HepG2 (cell line): ENCODE results near the gene AUP1. TPM values are rescaled to one million over a fixed set of nuclear protein-coding genes. Genes with fewer than 3 reads are reported as not detected.

Experiments
- AKAP8 ChIP-seq: sonication (generic); formaldehyde crosslinking; IDR thresholded peaks from 2 replicates; pipeline ENCODE4 v1.5.1; 2020; ENCODE audit warnings: mild to moderate bottlenecking, missing genetic modification reagents
- KDM5B ChIP-seq: sonication (generic); formaldehyde crosslinking; IDR thresholded peaks from 2 replicates; pipeline ENCODE4 v1.4.0; 2020; ENCODE audit warnings: missing genetic modification reagents, mild to moderate bottlenecking, borderline replicate concordance
- MIER3 ChIP-seq: IDR thresholded peaks from 2 replicates; pipeline ENCODE4 v1.6.1; 2016; ENCODE audit warnings: missing compliant biosample characterization, borderline replicate concordance
- SRY ChIP-seq: sonication (generic); formaldehyde crosslinking; IDR thresholded peaks from 2 replicates; pipeline ENCODE4 v1.8.0; 2022; ENCODE audit warnings: mild to moderate bottlenecking, missing genetic modification reagents
- THAP11 ChIP-seq: IDR thresholded peaks from 2 replicates; pipeline ENCODE4 v1.6.1; 2016; ENCODE audit warnings: missing biosample characterization, missing genetic modification reagents
- ZBED4 ChIP-seq: sonication (generic); formaldehyde crosslinking; IDR thresholded peaks from 2 replicates; pipeline ENCODE4 v1.4.0; 2020; ENCODE audit warnings: missing genetic modification reagents, borderline replicate concordance
- ZBTB3 ChIP-seq: sonication (generic); formaldehyde crosslinking; IDR thresholded peaks from 2 replicates; pipeline ENCODE4 v1.4.0; 2020; ENCODE audit warnings: low read depth, mild to moderate bottlenecking, moderate library complexity, missing genetic modification reagents, borderline replicate concordance
- ZHX2 ChIP-seq, 2 experiments: sonication (generic) in 1 of 2; formaldehyde crosslinking in 1 of 2; IDR thresholded peaks; 2 replicates each; pipeline versions ENCODE4 v1.6.1 to v1.9.0; 2014 to 2022; ENCODE audit warnings: antibody characterized with exemption in 1 of 2, borderline replicate concordance in 1 of 2, inconsistent platforms in 1 of 2, low read depth in 1 of 2, missing genetic modification reagents in 1 of 2
- ZNF816 ChIP-seq: sonication (generic); formaldehyde crosslinking; IDR thresholded peaks from 2 replicates; pipeline ENCODE4 v1.8.0; 2022; ENCODE audit warnings: missing genetic modification reagents, mild to moderate bottlenecking, borderline replicate concordance
- polyA plus RNA-seq, 8 experiments: library from polyadenylated mRNA; depleted of rRNA in 3 of 8; stranded (reverse) in 7 of 8; unstranded in 1 of 8; fragments of >200 nt; fragmentation: Illumina TruSeq in 4 of 8; extraction: Trizol in 4 of 8; gene quantifications; 2 replicates each; pipeline versions ENCODE4 v1.2.1 to v1.2.3, GENCODE V29; 2011 to 2016; ENCODE audit warnings: low read depth in 4 of 8, missing spikeins in 1 of 8, mixed read lengths in 1 of 8; ENCODE audit not compliant: insufficient read depth in 1 of 8
- total RNA-seq, 5 experiments: library from RNA; depleted of rRNA; stranded (reverse); fragments of >200 nt; fragmentation: Illumina TruSeq; extraction: Trizol; gene quantifications; 2 replicates each; pipeline ENCODE4 v1.2.3, GENCODE V29; 2016; ENCODE audit warnings: low read depth in 1 of 5
- TF ChIP-seq, protein P1 (sequence below): sonication (generic); formaldehyde crosslinking; IDR thresholded peaks from 2 replicates; pipeline ENCODE4 v1.4.0; 2020; ENCODE audit warnings: missing genetic modification reagents
- TF ChIP-seq, protein P2 (sequence below): sonication (generic); formaldehyde crosslinking; IDR thresholded peaks from 2 replicates; pipeline ENCODE4 v1.4.0; 2020; ENCODE audit warnings: missing genetic modification reagents

Gene AUP1
- total and polyA plus RNA-seq, 2 of the 13 experiments (the other 11 are each of a cell fraction or from before 2014, with no cell fraction given), result 174 to 267 TPM

DNA sequence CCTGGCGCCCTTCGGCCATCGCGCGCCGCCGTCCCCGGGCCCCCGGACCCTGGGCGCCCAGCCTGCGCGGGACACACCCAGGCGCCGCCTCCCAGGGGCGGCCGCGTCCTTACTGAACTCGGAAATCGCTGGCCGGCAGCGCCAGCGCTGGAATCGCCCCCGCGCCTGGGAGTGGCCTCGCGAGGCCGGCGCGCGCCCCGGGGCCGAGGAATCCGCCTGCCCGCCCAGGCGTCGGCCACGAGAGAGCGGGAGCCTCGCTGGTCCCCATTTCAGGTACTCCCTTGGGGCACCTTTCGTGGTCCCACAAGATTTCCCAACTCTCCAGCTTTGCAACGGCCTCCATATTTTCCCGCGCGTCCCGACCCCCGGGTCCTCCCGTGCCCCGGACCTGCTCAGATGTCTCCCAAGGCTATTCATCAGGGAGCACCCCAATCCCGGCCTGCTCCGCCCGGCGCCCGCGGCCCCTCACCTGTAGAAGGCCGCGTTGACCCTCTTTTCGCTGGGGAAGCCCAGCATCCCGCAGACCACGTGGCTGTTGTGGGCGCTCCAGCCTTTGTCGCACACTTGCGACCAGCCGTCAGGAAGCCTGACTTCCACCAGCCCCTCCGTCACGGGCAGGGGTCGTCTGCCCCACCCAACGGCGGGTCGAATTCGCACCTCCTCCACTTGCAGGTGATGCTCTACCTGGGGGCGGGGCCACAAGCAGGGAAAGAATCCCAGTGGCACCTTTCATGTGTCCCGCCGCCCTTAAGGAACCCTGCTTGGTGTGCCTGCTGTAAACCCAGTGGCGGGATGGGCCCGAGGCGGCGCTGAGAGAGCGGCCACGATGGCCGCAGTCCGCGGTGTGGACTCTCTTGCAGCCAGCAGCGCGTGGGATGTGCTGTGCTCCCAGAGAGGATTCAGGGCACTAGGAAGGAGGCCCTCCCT lies 19.7 kb upstream of the AUP1 start (continued):
- TF ChIP-seq, protein P1, sequence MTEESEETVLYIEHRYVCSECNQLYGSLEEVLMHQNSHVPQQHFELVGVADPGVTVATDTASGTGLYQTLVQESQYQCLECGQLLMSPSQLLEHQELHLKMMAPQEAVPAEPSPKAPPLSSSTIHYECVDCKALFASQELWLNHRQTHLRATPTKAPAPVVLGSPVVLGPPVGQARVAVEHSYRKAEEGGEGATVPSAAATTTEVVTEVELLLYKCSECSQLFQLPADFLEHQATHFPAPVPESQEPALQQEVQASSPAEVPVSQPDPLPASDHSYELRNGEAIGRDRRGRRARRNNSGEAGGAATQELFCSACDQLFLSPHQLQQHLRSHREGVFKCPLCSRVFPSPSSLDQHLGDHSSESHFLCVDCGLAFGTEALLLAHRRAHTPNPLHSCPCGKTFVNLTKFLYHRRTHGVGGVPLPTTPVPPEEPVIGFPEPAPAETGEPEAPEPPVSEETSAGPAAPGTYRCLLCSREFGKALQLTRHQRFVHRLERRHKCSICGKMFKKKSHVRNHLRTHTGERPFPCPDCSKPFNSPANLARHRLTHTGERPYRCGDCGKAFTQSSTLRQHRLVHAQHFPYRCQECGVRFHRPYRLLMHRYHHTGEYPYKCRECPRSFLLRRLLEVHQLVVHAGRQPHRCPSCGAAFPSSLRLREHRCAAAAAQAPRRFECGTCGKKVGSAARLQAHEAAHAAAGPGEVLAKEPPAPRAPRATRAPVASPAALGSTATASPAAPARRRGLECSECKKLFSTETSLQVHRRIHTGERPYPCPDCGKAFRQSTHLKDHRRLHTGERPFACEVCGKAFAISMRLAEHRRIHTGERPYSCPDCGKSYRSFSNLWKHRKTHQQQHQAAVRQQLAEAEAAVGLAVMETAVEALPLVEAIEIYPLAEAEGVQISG (CRISPR knock-in tag), result peak; percentile 17; the same call in 1 of the 2 replicates
- TF ChIP-seq ZNF816 (CRISPR knock-in tag), result no peak
- peak; percentile 33; the same call in 1 of the 2 replicates for TF ChIP-seq THAP11 (CRISPR knock-in tag)
- TF ChIP-seq KDM5B (CRISPR knock-in tag), result 0 out of 2 replicates have a peak, but pooled peaks have one; percentile 18
- TF ChIP-seq, protein P2, sequence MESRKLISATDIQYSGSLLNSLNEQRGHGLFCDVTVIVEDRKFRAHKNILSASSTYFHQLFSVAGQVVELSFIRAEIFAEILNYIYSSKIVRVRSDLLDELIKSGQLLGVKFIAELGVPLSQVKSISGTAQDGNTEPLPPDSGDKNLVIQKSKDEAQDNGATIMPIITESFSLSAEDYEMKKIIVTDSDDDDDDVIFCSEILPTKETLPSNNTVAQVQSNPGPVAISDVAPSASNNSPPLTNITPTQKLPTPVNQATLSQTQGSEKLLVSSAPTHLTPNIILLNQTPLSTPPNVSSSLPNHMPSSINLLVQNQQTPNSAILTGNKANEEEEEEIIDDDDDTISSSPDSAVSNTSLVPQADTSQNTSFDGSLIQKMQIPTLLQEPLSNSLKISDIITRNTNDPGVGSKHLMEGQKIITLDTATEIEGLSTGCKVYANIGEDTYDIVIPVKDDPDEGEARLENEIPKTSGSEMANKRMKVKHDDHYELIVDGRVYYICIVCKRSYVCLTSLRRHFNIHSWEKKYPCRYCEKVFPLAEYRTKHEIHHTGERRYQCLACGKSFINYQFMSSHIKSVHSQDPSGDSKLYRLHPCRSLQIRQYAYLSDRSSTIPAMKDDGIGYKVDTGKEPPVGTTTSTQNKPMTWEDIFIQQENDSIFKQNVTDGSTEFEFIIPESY (CRISPR knock-in tag), result peak; percentile 85
- TF ChIP-seq AKAP8, result 0 out of 2 replicates have a peak, but pooled peaks have one; percentile 8
- TF ChIP-seq ZBTB3 (CRISPR knock-in tag), result no peak
- no peak for TF ChIP-seq MIER3 (CRISPR knock-in tag)
- TF ChIP-seq ZBED4 (CRISPR knock-in tag), result no peak
- no peak for TF ChIP-seq SRY (CRISPR knock-in tag)
- no peak for TF ChIP-seq ZHX2 (IDR thresholded peaks at IDR 0.05; ENCODE audit: low read depth)
- no peak for TF ChIP-seq ZHX2 (CRISPR knock-in tag; IDR thresholded peaks at IDR 0.05; ENCODE audit: borderline replicate concordance)
